ENCODE measurements around the gene ADGRG2.
A peak's percentile ranks its signal among the peaks of the same experiment; 100 is the strongest.

The ADGRG2 gene, protein sequence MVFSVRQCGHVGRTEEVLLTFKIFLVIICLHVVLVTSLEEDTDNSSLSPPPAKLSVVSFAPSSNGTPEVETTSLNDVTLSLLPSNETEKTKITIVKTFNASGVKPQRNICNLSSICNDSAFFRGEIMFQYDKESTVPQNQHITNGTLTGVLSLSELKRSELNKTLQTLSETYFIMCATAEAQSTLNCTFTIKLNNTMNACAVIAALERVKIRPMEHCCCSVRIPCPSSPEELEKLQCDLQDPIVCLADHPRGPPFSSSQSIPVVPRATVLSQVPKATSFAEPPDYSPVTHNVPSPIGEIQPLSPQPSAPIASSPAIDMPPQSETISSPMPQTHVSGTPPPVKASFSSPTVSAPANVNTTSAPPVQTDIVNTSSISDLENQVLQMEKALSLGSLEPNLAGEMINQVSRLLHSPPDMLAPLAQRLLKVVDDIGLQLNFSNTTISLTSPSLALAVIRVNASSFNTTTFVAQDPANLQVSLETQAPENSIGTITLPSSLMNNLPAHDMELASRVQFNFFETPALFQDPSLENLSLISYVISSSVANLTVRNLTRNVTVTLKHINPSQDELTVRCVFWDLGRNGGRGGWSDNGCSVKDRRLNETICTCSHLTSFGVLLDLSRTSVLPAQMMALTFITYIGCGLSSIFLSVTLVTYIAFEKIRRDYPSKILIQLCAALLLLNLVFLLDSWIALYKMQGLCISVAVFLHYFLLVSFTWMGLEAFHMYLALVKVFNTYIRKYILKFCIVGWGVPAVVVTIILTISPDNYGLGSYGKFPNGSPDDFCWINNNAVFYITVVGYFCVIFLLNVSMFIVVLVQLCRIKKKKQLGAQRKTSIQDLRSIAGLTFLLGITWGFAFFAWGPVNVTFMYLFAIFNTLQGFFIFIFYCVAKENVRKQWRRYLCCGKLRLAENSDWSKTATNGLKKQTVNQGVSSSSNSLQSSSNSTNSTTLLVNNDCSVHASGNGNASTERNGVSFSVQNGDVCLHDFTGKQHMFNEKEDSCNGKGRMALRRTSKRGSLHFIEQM

DNA sequence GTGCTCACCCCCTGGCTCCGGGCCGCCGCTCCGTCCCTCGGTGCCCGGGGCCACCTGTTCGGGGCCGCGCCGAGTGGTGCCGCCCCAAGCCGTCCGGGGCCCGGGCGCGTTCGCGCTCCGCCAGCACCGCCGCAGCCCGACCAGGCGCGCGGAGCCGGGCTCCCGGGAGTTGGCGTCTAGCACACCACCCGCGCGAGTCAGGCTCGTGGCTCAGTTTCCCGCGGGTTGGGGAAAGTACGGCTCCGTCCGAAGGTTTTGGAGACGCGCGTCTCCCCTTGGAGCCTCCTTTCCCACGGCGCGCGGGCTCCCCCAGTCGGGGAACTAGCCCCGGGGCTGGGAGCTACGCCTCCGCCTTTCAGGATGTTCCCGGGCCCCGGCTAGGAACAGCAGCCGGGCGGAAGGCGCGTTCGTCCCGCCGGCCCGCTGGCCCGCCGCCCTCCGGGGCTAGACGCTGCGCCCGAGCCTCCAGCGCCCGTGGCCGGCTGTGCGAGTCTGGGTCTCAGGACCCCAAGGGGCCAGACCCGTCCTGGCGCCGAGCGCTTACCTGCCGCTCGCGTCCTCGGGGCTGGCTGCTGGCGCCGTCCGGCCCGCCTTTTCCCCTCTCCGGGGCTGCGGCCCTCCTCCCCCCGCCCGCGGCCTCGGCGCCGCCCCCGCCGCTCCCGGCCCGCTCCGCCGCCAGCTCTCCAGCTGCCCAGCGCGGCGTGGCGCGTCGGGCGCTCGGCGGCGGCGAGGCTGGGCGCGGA lies at the start of gene ADGRG2:
TSS of gene ADGRG2 (minus strand) at position 571 of the 743 bp plus-strand sequence. CDS start 53,634 bp downstream, outside the sequence.
- H3K4me3 ChIP-seq (ENCODE audit: low read depth, low read length): peak within 1 kb of the TSS; percentile 54

DNA sequence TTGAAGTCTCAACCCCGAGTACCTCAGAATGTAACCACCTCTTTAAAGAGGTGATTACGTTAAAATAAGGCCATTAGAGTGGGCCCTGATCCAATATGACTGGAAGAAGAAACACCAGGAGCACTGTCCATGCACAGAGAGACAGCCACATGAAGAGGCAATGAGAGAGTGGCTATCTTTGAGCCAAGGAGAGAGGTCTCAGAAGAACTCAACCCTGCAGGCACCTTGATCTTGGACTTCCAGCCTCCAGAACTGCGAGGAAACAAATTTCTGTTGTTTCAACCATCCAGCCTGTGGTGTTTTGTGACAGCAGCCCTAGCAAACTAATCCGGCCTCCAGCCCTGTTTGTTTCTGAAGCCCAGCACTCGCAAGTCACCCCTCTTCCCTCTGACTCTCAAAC lies 46.3 kb upstream of the ADGRG2 start:
- no peak overlapping the region for H3K4me3 ChIP-seq (ENCODE audit: low read depth, low read length)

DNA sequence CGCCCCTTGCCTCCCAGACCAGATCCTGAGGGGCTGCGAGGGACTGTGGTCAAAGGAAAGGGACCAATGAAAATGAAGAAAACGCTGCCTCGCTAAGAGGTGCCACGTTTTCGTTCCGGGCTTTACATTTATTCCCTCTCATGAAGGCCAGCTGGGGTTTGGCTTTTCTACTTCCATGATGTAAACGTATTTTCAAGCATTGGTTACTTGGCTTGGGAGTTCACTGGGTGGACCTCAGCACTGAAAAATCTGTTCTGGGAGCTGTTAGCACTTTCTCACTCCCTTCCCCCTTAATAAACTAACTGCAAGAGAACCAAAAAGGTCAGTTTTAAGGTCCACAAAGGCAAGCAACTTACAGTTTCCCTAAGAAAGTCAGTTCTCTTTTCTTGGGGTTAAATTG lies 40.6 kb upstream of the ADGRG2 start:
- no peak overlapping the region for H3K4me3 ChIP-seq (ENCODE audit: low read depth, low read length)

DNA sequence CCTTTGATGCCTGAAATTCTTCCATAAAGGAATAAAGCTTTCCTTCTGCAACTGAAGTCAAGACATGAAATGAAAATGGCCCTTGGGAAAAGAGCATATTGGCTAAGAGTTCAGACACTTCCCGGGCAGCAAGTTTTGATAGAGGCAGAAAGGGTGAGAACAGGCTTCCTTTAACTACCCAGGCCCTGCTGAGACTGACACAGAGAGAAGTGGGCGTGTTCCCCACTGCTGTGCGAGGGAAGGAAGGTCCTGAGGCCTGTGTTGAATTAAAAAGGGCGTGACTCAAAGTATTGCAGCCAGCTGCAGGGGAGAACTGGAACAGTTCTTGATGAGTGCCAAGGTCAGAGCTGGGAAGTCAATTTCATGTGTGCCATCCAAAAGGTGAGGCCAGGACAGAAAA lies 33.9 kb upstream of the ADGRG2 start:
- H3K4me3 ChIP-seq (ENCODE audit: low read depth, low read length): no peak overlapping the region

DNA sequence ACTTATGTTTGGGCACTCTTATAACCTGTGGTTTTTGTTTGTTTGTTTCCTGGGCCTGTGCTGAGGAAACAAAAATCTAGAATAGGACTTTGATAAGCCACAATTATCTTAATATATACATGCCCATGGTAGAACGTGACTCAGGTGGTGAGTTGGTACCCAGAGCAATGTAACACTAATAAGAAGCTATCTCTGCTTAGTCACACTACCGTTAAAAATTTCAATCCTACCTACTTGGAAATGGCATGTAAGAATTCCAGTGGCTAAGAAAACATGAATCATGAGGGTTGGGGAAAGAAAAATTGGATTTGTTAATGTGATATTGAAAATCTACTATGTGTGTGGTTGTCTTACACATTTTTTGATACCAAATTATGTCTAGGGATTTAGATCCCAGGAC lies 30.5 kb upstream of the ADGRG2 start:
- H3K4me3 ChIP-seq (ENCODE audit: low read depth, low read length): no peak overlapping the region

DNA sequence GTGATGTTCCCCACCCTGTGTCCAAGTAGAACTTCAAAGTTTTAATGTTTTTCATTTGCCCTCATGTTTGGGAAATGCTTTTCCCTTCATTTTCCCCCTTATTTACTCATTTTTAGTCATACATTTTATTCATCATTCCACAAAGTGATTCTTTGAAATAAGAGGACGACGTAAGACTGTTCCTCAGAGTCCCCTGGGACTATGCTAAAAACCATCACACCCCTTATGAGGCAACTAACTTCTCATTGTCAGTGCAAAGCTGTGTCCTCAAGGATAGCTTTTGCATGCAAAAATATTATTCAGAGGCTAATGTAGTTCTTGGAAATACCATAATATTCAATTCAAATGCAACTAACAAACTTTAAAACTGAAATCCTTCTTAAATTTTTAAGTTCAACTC lies 14.8 kb upstream of the ADGRG2 start:
- H3K4me3 ChIP-seq (ENCODE audit: low read depth, low read length): no peak overlapping the region

DNA sequence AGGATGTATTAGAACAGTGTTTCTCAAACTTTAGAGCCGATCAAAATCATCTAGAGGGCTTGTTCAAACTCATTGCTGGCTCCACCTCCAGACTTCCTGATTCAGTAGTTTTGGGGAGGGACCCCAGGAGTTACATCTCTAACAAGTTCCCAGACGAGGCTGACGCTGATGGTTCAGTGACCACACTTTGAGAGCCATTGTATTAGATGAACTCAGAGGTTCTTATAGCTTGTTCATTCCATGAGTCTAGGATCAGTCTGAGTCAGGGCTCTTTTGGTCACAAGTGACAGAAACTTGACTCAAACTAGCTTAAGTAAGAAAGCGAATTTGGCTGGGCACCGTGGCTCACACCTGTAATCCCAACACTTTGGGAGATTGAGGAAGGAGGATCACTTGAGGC lies 11.5 kb upstream of the ADGRG2 start:
- no peak overlapping the region for H3K4me3 ChIP-seq (ENCODE audit: low read depth, low read length)

DNA sequence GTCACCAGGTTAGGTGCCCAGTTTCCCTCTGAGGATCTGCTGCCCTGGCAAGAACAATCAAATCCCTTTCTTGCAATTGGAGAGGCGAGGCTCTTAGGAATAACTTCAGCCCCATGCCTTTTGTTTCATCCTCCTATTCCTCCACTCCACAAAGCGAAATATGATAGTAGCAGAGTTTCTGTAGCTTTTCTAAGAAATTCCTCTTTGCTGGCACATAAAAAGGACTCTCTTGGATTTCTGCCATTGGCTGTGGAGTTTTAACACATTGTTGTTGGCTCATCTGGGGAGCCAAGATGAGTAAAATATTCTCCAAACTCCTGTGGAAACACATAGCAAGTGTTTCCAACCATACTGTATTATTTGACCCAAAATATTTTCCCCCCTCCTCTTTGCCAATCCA lies 11.0 kb upstream of the ADGRG2 start:
- no peak overlapping the region for H3K4me3 ChIP-seq (ENCODE audit: low read depth, low read length)

DNA sequence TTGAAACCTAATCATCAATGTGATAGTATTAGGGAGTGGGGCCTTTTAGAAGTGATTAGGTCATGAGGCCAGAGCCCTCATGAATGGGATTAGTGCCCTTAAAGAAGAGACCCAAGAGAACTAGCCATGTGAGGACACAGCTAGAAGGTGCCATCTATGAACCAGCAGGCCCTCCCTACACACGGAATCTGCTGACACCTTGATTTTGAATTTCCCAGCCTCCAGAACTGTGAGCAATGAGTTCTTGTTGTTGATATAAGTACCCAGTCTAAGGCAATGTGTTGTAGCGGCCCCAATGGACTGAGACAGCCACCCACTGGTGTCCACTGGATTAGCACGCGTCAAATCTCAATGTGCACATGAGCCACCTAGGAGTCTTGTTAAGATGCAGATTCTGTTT lies 8.4 kb upstream of the ADGRG2 start:
- H3K4me3 ChIP-seq (ENCODE audit: low read depth, low read length): no peak overlapping the region

DNA sequence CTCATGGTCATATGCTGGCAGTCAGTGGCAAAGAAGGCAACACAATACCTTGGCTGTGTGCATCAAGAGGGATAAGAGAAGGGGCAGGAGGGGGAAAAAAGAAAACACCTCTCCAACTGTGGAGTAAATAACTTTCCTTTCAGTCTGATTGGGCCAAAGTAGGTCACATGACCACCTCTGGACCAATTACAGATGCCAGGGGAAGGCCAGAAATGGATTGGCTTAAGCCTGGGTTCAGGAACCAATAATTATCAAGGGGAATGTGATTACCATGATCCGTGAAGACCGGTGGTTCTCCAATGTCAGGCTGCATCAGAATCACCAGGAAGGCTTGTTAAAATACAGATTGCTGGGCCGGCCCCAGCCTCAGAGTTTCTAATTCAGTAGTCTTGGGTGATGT lies 7.4 kb upstream of the ADGRG2 start:
- no peak overlapping the region for H3K4me3 ChIP-seq (ENCODE audit: low read depth, low read length)

DNA sequence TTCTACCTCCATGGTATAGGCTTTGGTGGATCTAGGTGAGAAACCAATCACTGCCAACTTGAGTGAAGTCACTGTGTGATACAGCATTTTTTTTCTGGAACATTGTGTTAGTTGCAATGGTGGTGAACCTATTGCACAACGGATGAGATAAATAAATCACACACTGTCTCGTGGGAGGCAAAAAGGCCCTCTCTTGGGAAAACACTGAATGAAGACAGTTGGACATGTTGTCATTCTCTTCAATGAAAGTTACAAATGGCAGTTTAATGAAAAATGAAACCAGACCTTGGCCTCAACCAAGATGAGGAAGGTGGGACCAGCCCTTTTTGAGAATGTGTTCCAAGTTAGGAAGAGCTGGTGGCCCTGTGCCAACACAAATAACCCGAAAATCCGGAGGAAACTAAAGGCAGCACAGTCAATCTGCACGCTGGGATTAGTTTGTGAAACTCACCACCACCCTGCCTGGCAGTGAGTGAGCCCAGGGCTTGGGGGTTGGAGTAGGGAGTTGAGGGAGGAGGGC lies 5.4 kb upstream of the ADGRG2 start:
- H3K4me3 ChIP-seq (ENCODE audit: low read depth, low read length): no peak overlapping the region

DNA sequence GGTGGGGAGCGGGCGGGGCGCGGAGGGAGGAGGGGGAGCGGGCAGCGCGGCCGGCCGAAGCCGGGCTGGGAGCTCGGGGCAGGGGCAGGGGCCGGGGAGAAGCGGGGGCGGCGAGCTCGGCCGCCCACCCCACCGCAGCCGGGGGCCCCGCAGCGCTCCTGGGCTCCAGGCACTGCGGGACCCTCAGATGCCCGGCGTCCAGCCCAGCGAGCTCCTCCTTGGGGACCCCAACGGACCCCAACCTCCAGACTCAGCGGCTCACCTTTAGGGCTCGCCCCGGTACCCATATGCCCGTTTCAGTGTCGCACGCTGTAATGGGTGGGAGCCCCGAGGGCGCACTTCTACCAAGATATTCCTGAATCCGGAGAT lies 357 bp upstream of the ADGRG2 start:
- peak overlapping the region; percentile 14 for H3K4me3 ChIP-seq (ENCODE audit: low read depth, low read length)

DNA sequence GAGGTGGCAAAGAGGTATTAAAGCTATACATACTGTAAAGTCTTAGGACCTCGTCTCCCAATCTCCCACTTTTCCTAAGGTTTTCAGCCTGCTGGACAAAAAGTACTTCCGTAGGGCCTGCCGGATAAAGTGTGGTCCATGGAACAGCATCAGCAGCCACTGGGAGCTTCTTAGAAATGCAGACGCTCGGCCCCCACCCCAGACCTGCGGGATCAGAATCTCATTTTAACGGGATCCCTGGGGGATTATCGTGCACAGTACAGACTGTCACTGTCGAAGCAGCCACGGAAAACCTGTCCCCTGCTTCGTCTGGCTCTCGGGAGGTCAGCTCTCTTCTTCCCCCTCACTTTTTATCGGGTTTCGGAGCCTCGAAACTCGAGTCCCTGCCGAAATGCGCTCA lies 802 bp downstream of the ADGRG2 start:
- H3K4me3 ChIP-seq (ENCODE audit: low read depth, low read length): peak overlapping the region; percentile 54

DNA sequence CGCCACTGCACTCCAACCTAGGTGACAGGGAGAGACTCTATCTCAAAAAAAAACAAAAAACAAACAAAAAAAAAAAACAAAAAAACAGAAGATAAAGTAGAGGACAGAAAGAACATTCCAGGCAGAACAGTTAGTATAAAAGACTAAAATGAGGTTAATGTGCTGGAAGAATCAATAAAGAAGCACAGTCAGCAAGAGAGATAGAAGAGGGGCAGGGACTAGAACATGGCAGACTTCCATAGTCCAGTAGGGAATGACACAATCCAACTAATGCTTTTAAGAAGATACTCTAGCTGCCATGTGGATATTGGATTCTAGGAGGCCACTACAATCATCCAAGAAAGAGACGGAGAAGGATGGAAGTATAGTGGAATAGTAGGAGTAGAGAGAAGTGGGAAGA lies 11.6 kb downstream of the ADGRG2 start:
- no peak overlapping the region for H3K4me3 ChIP-seq (ENCODE audit: low read depth, low read length)

DNA sequence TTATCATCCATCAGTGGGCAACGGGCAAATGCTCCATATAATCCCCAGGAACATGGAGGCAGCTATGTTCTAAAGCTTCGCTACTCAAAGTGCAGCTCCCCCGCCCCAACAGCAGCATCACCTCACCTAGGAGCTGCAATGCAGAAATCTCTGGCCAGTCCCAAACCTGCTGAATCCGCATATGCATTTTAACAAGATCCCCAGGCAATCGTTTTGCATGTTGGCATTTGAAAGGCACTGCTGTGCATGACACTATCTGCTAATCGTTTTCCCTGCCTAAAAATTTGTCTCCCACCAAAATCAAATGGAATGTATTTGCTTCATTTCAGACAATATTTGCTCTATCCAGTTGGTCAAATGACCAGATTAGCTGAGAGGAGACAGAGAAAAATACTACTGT lies 15.2 kb downstream of the ADGRG2 start:
- H3K4me3 ChIP-seq (ENCODE audit: low read depth, low read length): no peak overlapping the region

DNA sequence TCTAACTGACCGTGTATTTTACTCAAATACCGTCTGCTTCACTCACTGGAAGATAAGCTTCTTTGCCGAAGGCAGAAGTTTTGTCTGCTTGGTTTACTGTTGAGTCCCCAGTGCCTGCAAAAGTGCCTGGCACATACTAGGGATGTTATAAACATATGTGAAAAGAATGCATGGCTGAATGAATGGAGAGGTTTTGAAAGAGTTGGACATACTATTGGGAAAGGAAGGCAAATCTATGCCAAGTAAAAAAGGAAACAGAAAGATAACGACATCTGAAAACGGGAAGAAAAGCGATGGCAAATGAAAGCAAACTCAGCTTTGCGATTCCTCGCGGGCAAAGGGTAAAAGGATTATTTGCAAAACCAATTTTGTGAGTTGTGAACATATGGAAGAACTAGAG lies 21.7 kb downstream of the ADGRG2 start:
- no peak overlapping the region for H3K4me3 ChIP-seq (ENCODE audit: low read depth, low read length)

DNA sequence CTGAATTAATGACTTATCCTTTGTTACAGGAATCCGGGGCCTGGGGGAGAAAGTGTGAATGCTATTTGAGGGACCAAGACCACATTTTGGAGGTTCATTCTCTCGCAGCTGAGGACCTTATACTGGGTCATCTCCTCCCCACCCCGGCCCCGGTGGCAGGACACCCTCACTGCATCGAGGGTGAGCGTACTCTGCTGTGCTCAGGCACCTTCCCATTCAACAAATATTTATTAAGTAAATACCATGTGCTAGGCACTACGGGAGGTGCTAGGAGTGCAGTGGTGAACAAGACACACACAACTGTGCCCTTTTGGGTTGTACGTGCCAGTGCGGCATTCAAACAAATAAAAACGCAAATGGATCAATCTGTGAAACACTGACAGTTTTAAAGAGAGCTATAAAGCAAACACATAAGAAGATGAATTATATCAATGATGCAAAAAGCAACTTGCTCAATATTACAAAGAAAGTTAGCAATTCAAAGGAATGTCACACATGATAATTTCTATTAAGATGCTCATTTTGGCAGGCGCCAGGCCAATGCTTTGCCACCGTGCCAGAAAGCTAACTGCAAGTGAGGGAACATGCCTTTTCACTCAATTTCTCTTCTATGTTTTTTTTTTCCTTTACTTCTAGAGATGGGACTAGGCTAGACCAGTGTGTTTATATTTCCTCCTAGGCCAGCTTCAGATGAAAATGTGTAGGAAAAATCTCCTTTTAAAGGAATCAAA lies 24.6 kb downstream of the ADGRG2 start:
- no peak overlapping the region for H3K4me3 ChIP-seq (ENCODE audit: low read depth, low read length)

DNA sequence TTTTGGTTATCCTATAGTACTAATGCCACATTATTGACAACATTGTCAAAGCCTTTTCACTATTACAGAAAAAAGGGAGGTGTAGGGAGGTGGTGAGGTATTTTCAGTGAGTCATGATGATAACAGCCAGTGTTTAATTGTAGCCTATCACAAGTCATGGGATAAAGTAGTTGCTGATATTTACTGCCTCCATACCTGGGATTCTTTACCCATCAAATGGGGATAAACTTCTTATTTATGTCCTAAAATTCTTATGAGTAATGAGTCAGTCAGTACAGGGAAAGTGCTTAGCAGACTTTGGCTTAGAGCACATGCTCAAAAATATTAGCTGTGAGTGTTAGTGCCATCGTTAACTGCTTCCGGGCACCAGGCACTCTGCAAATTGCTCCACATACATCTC lies 25.7 kb downstream of the ADGRG2 start:
- no peak overlapping the region for H3K4me3 ChIP-seq (ENCODE audit: low read depth, low read length)

DNA sequence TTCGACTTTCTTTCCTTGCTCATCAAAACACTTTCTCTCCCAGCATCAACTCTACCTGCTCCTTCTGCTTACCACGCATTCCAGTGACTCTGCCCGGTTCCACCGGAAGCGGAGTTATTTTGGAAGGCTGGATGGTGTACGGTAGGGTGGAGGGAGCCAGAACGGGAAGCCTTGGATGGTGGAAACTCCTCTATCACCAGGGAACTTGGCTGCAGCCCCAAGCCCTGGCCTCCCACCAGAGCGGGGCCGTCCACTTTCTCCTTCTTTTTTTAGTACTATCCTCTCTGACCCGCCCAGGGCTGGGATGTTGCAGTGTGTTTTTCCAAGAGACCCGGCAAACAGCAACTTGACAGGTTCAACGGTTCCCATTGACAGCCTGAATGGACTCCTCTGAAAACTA lies 27.6 kb downstream of the ADGRG2 start:
- no peak overlapping the region for H3K4me3 ChIP-seq (ENCODE audit: low read depth, low read length)

DNA sequence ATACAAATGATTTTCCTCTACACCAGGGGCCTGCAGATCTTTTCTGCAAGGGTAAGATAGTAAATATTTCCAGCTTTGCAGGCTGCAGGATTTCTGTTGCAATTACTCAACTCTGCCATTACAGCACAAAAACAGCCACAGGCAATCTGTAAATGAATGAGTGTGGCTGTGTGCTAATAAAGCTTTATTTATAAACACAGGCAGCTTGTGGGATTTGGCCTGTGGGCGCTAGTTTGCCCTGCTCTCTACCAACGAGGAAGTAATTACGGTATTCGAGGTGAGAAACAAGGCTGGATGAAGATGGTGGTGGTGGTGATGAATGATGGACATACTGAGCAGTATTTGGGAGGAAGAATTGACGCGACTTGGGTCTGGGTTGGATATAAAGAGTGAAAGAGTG lies 30.7 kb downstream of the ADGRG2 start:
- no peak overlapping the region for H3K4me3 ChIP-seq (ENCODE audit: low read depth, low read length)

All from iPS-11a (cell line).